Measurements from ENCODE around the gene TTLL7.
A peak's percentile ranks its signal among the peaks of the same experiment; 100 is the strongest.
"Not testable (repeated sequence)": the region's sequence is repeated elsewhere in the genome, so short reads cannot be mapped to it uniquely, and the experiment has no call there.

The TTLL7 gene

GRCh38 chr1:84000954-84001495 lies 2.1 kb upstream of the TTLL7 start:
- no peak overlapping the region for H3K4me3 Mint-ChIP-seq
- H3K4me1 Mint-ChIP-seq (ENCODE audit: low read depth): peaks cover 16% of the 10 kb centered on the region
- peaks cover 67% of the 10 kb centered on the region for H3K27me3 Mint-ChIP-seq (ENCODE audit: low read depth)
- no peak overlapping the region for H3K27ac Mint-ChIP-seq
- no peaks in the 10 kb centered on the region for H3K9me3 Mint-ChIP-seq
- H3K36me3 Mint-ChIP-seq (ENCODE audit: low read depth): no peaks in the 10 kb centered on the region

DNA sequence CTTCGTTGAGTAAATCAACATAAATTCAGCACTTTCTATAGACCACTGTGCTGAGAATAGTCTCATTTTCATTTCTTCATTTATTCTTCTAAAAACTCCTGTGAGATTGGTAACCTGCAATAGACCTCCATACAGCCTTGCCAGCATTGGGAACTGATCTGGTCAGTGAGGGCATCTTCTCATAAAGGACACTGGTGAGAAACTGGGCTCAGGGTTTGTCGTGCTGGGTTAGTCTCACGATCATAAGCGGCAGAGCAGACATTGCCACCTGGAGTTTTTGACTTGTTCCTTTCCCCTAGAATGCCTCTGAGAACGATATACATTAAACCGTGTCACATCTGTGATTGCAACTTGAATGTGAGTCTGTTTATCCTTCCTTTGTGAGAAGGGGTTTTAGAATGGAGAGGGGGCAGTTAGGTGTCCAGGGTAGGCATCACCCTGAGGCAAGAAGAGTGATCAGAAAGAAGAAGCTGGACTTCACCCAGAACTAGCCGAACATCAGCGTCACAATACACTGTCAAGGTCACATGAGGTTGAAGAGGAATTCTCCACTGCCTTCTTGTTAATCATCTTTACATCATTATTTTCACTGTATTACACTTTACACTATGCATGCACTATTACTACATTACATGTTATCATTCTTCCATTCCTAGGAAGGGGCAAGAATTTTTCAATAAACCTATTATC lies 1.4 kb upstream of the TTLL7 start:
- Mint-ChIP-seq H3K9me3 (no peaks in the 10 kb centered on the region), H3K36me3 (ENCODE audit: low read depth) (no peaks in the 10 kb centered on the region), H3K27me3 (ENCODE audit: low read depth) (peaks cover 71% of the 10 kb centered on the region), H3K4me1 (ENCODE audit: low read depth) (peaks cover 16% of the 10 kb centered on the region), H3K4me3 (peak overlapping the region; percentile 1), H3K27ac (no peak overlapping the region)

DNA sequence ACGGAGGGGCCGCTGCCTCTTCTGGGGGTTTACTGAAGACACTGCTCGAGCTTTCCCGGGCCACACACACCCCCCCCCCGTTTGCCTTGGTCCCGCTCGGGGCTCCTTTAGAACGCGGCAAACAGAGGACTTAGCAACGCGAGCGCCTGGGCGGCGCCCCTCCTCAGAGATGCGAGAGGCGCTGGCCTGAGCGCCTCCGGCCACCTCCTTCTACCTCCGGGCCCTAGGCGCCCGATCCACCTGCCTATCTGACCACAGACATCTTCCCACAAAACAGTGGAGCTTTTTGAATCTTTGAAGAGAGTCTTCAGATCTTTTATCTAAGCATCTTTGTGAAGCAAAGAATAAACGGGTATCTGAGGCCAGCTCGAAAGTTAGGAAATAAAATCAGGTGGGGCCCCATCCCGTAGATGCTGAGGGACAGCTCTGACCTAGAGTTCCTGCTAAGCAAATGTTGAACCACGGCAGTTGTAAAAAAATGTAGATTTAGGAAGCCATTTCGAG lies 436 bp upstream of the TTLL7 start:
- H3K36me3 Mint-ChIP-seq (ENCODE audit: low read depth): no peaks in the 10 kb centered on the region
- H3K9me3 Mint-ChIP-seq: no peaks in the 10 kb centered on the region
- peaks cover 71% of the 10 kb centered on the region for H3K27me3 Mint-ChIP-seq (ENCODE audit: low read depth)
- H3K27ac Mint-ChIP-seq: peak overlapping the region; percentile 47
- H3K4me3 Mint-ChIP-seq: peak overlapping the region; percentile 82
- H3K4me1 Mint-ChIP-seq (ENCODE audit: low read depth): peaks cover 16% of the 10 kb centered on the region

DNA sequence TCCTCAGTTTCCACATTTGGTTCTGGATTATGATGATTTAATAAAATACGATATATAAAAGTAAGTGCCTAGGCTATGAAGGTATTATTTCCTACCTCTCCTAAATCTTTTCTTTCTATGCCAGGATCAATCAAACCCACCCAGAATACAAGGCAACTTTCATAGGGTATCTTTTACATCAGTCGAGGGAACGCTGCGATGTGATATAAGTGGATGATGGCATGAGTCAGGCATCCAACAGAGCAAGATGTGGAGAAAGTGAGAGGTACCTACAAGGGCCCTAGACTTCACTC lies 781 bp downstream of the TTLL7 start:
- H3K9me3 Mint-ChIP-seq: no peaks in the 10 kb centered on the region
- H3K36me3 Mint-ChIP-seq (ENCODE audit: low read depth): no peaks in the 10 kb centered on the region
- H3K27ac Mint-ChIP-seq: peak overlapping the region; percentile 78
- peak overlapping the region; percentile 83 for H3K4me3 Mint-ChIP-seq
- peaks cover 77% of the 10 kb centered on the region for H3K27me3 Mint-ChIP-seq (ENCODE audit: low read depth)
- H3K4me1 Mint-ChIP-seq (ENCODE audit: low read depth): peaks cover 16% of the 10 kb centered on the region

DNA sequence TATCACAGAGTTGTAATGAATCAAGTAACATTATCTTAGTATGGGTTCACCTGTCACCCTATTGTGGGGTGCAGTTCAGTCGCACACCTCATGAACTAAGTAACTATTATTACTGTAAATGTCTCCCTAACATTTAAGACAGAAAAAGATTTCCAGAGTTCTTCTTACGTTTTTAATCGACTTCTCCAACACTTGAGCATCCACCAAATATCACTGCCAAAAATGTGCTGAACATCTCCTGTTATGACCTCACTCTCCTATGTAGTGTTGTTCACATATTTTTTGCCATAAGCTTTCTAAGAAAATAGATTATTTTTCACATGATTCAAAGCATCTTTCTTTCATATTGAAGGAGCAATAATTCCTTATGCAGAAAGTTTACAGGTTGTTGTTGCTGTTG lies 1.3 kb downstream of the TTLL7 start:
- H3K27me3 Mint-ChIP-seq (ENCODE audit: low read depth): peaks cover 81% of the 10 kb centered on the region
- H3K4me3 Mint-ChIP-seq: no peak overlapping the region

DNA sequence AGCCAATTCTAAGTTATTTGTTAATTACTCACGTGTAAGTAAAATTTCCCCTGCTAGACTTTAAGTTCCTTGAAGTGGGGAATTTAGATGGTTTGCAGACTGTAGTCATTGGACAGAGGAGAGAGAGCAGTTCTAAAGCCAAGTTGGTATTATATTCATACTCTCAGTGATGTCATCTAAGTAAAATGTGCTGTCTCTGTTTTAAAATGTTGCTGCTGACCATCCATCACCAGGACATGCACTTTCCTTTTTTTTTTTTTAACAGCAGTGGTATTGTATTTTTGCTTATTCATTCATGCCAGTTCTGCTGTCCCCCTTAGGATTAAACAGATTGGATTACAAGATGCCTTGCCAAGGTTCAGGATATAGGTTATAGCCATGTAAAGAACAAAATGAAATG lies 2.3 kb downstream of the TTLL7 start:
- peaks cover 16% of the 10 kb centered on the region for H3K4me1 Mint-ChIP-seq (ENCODE audit: low read depth)
- H3K9me3 Mint-ChIP-seq: no peaks in the 10 kb centered on the region
- H3K4me3 Mint-ChIP-seq: no peak overlapping the region
- H3K27ac Mint-ChIP-seq: no peak overlapping the region
- H3K27me3 Mint-ChIP-seq (ENCODE audit: low read depth): peaks cover 81% of the 10 kb centered on the region
- no peaks in the 10 kb centered on the region for H3K36me3 Mint-ChIP-seq (ENCODE audit: low read depth)

More for the DNA sequence above, 1.3 kb downstream of the TTLL7 start:
- Mint-ChIP-seq H3K9me3 (no peaks in the 10 kb centered on the region), H3K36me3 (ENCODE audit: low read depth) (no peaks in the 10 kb centered on the region), H3K27ac (no peak overlapping the region), H3K4me1 (ENCODE audit: low read depth) (peaks cover 16% of the 10 kb centered on the region)

- H3K4me1 Mint-ChIP-seq (ENCODE audit: low read depth): peaks cover 16% of the 10 kb centered on the region
- H3K27ac Mint-ChIP-seq: no peak overlapping the region
- no peaks in the 10 kb centered on the region for H3K9me3 Mint-ChIP-seq
- H3K27me3 Mint-ChIP-seq (ENCODE audit: low read depth): peaks cover 76% of the 10 kb centered on the region
- no peaks in the 10 kb centered on the region for H3K36me3 Mint-ChIP-seq (ENCODE audit: low read depth)
- no peak overlapping the region for H3K4me3 Mint-ChIP-seq
Measured at GRCh38 chr1:83996191-83996590, 2.7 kb downstream of the TTLL7 start.

GRCh38 chr1:83995649-83996048 lies 3.3 kb downstream of the TTLL7 start:
- H3K4me3 Mint-ChIP-seq: no peak overlapping the region
- no peaks in the 10 kb centered on the region for H3K9me3 Mint-ChIP-seq
- H3K36me3 Mint-ChIP-seq (ENCODE audit: low read depth): no peaks in the 10 kb centered on the region
- H3K4me1 Mint-ChIP-seq (ENCODE audit: low read depth): peaks cover 16% of the 10 kb centered on the region
- H3K27me3 Mint-ChIP-seq (ENCODE audit: low read depth): peaks cover 71% of the 10 kb centered on the region
- no peak overlapping the region for H3K27ac Mint-ChIP-seq

- H3K4me3 Mint-ChIP-seq: no peak overlapping the region
- H3K27me3 Mint-ChIP-seq (ENCODE audit: low read depth): peaks cover 56% of the 10 kb centered on the region
- H3K4me1 Mint-ChIP-seq (ENCODE audit: low read depth): peaks cover 6% of the 10 kb centered on the region
- no peak overlapping the region for H3K27ac Mint-ChIP-seq
- H3K36me3 Mint-ChIP-seq (ENCODE audit: low read depth): no peaks in the 10 kb centered on the region
- no peaks in the 10 kb centered on the region for H3K9me3 Mint-ChIP-seq
Measured at GRCh38 chr1:83994111-83994510, 4.8 kb downstream of the TTLL7 start.

DNA sequence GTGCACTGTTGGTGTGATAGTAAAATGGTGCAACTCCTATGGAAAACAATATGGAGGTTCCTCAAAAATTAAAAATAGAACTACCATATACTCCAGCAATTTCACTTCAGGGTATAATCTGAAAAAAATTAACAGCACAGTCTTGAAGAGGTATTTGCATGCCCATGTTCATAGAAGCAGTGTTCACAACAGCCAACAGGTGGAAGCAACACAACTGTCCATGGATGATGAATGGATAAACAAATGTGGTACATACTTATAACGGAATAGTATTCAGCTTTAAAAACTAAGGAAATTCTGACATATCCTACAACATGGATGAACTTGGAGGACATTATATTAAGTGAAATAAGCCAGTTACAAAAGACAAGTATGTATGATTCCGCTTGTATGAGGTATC lies 8.2 kb downstream of the TTLL7 start:
- no peak overlapping the region for H3K27ac Mint-ChIP-seq
- H3K4me1 Mint-ChIP-seq (ENCODE audit: low read depth): no peaks in the 10 kb centered on the region
- peaks cover 8% of the 10 kb centered on the region for H3K9me3 Mint-ChIP-seq
- no peaks in the 10 kb centered on the region for H3K36me3 Mint-ChIP-seq (ENCODE audit: low read depth)
- peaks cover 31% of the 10 kb centered on the region for H3K27me3 Mint-ChIP-seq (ENCODE audit: low read depth)
- no peak overlapping the region for H3K4me3 Mint-ChIP-seq

- Mint-ChIP-seq H3K9me3 (peaks cover 8% of the 10 kb centered on the region), H3K27me3 (ENCODE audit: low read depth) (no peaks in the 10 kb centered on the region), H3K27ac (no peak overlapping the region), H3K4me3 (no peak overlapping the region), H3K4me1 (ENCODE audit: low read depth) (no peaks in the 10 kb centered on the region), H3K36me3 (ENCODE audit: low read depth) (no peaks in the 10 kb centered on the region)
Measured at GRCh38 chr1:83985048-83985447, 13.9 kb downstream of the TTLL7 start.

DNA sequence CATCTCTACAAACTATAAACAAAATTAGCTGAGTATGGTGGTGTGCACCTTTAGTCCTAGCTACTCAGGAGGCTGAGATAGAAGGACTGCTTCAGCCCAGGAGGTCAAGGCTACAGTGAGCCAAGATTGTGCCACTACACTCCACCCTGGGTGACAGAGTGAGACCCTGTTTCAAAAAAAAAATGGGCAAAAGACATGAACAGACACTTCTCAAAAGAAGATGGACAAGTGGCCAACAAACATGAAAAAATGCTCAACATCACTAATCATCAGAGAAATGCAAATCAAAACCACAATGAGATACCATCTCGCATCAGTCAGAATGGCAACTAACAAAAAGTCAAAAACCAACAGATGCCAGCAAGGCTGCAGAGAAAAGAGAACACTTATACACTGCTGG lies 15.0 kb downstream of the TTLL7 start:
- H3K4me3 Mint-ChIP-seq; H3K9me3 Mint-ChIP-seq; H3K27me3 Mint-ChIP-seq (ENCODE audit: low read depth); H3K36me3 Mint-ChIP-seq (ENCODE audit: low read depth); H3K4me1 Mint-ChIP-seq (ENCODE audit: low read depth); H3K27ac Mint-ChIP-seq: not testable (repeated sequence)

DNA sequence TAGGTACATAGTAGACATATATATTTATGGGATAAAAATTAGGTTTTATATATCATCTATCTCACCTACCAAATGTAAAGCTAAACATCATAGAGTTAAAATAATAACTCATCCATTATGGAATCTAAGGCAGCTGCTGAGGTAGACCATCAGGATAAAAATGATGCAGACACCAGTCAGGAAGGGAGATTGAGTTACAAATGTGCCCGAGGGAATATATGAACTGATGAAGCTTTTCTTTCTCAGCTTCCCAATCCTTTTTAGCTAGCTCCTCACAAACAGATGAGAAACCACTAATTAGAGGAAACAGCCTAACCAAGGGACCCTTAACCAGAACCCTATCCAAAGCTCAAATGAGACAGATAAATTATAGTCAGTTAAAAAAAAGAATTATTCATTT lies 20.9 kb downstream of the TTLL7 start:
- H3K27ac Mint-ChIP-seq: no peak overlapping the region
- H3K4me3 Mint-ChIP-seq: no peak overlapping the region
- H3K27me3 Mint-ChIP-seq (ENCODE audit: low read depth): no peaks in the 10 kb centered on the region
- H3K36me3 Mint-ChIP-seq (ENCODE audit: low read depth): no peaks in the 10 kb centered on the region
- H3K4me1 Mint-ChIP-seq (ENCODE audit: low read depth): no peaks in the 10 kb centered on the region
- no peaks in the 10 kb centered on the region for H3K9me3 Mint-ChIP-seq

DNA sequence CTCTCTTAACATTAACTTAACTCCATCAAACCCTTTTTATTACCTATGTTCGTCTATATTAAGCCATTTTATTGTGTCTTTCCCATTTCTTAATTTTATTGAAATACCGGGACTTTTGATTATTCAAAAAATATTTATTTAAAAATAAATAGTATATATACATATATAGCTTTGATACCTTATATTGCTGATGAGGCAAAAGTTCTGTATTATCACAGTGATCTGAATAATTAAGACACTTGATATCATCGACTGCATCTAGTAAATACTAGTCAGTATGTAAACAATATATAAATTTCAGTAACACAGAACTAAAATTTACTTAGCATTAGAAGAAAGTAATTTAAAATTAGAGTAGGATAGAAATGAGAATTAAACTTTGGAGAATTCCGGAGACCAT lies 22.0 kb downstream of the TTLL7 start:
- peaks cover 8% of the 10 kb centered on the region for H3K27me3 Mint-ChIP-seq (ENCODE audit: low read depth)
- H3K36me3 Mint-ChIP-seq (ENCODE audit: low read depth): no peaks in the 10 kb centered on the region
- no peak overlapping the region for H3K4me3 Mint-ChIP-seq
- no peaks in the 10 kb centered on the region for H3K4me1 Mint-ChIP-seq (ENCODE audit: low read depth)
- no peaks in the 10 kb centered on the region for H3K9me3 Mint-ChIP-seq
- H3K27ac Mint-ChIP-seq: no peak overlapping the region

GRCh38 chr1:83970802-83971201 lies 28.1 kb downstream of the TTLL7 start:
- Mint-ChIP-seq H3K27me3 (ENCODE audit: low read depth) (peaks cover 15% of the 10 kb centered on the region), H3K36me3 (ENCODE audit: low read depth) (no peaks in the 10 kb centered on the region), H3K4me3 (no peak overlapping the region), H3K9me3 (no peaks in the 10 kb centered on the region), H3K4me1 (ENCODE audit: low read depth) (no peaks in the 10 kb centered on the region), H3K27ac (no peak overlapping the region)

DNA sequence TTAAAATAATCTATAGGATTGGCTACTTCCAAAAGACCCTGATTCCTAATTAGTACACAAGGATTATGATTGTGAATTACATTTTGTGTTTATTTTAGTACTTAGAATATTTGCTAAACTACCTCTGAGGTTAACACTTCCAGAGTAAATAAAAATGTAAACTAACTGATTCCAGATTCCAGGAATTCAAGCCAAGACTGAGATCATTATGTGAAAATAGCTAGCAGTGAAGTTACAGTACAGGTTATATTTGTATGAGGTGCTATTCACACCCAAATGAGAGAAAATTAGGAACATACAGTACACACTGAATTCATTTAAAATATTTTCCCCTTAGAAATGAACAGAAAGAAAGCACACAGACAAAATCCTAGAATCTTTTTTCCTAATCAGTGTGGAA lies 28.8 kb downstream of the TTLL7 start:
- Mint-ChIP-seq H3K27me3 (ENCODE audit: low read depth) (peaks cover 15% of the 10 kb centered on the region), H3K36me3 (ENCODE audit: low read depth) (no peaks in the 10 kb centered on the region), H3K4me1 (ENCODE audit: low read depth) (no peaks in the 10 kb centered on the region), H3K27ac (no peak overlapping the region), H3K4me3 (no peak overlapping the region), H3K9me3 (no peaks in the 10 kb centered on the region)
